NCI-H146 treated with DMSO at 0.1 percent for 48 hours (cell line): ENCODE results near the gene B4GALNT4.
"Not testable (repeated sequence)": the region's sequence is repeated elsewhere in the genome, so short reads cannot be mapped to it uniquely, and the experiment has no call there.

Experiments used
- DNase-seq: peaks from one replicate; lab custom pipeline; 2025; ENCODE audit not compliant: unreplicated experiment; lab: John Stamatoyannopoulos, UW

Gene B4GALNT4, protein sequence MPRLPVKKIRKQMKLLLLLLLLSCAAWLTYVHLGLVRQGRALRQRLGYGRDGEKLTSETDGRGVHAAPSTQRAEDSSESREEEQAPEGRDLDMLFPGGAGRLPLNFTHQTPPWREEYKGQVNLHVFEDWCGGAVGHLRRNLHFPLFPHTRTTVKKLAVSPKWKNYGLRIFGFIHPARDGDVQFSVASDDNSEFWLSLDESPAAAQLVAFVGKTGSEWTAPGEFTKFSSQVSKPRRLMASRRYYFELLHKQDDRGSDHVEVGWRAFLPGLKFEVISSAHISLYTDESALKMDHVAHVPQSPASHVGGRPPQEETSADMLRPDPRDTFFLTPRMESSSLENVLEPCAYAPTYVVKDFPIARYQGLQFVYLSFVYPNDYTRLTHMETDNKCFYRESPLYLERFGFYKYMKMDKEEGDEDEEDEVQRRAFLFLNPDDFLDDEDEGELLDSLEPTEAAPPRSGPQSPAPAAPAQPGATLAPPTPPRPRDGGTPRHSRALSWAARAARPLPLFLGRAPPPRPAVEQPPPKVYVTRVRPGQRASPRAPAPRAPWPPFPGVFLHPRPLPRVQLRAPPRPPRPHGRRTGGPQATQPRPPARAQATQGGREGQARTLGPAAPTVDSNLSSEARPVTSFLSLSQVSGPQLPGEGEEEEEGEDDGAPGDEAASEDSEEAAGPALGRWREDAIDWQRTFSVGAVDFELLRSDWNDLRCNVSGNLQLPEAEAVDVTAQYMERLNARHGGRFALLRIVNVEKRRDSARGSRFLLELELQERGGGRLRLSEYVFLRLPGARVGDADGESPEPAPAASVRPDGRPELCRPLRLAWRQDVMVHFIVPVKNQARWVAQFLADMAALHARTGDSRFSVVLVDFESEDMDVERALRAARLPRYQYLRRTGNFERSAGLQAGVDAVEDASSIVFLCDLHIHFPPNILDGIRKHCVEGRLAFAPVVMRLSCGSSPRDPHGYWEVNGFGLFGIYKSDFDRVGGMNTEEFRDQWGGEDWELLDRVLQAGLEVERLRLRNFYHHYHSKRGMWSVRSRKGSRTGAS

DNA sequence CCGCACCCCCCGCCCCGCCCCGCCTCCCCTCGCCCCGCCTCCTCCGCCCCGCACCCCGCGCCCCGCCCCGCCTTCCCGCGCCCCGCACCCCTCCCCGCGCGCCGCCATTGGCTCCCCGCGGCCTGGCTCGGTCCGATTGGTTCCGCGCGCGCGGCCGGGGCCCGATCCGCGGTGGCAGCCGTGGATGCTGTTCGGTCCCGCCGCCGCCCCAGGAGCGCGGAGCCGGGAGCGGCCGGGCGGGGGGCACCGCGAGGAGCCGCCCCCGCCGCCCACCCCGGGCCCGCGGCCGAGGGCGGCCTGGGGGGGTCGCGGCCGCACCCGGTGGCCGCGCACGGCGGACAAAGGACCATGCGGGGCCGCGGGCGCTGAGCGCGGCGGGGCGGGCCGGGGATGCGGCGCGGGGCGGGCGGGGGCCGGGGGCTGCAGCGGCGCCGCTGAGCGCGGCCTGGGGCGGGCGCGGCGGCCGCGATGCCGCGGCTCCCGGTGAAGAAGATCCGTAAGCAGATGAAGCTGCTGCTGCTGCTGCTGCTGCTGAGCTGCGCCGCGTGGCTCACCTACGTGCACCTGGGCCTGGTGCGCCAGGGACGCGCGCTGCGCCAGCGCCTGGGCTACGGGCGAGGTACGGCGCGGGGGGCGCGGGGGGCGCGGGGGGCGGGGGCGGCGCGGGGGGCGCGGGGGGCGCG is at the start of gene B4GALNT4:
TSS of gene B4GALNT4 (plus strand) at position 164 of the 683 bp plus-strand sequence. CDS start at position 469, 305 bp downstream.
- no peak for DNase-seq

DNA sequence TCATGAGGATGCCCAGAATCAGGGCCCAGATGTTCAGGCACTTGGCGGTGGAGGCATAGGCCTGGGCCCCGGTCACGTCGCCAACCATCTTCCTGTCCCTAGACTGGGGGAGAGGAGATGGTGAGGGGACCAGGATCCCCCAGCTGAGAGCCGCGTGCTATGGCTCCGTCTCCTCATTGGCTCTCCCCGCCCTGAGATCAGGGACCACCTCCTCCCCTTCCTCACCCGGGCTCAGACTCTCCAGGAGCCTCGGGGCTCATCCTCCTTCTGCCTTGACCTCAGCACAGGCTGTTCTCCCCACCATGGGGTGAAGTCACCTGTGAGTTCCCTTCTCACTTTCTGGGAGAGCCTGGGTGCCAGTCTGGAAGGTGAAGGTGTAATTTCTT is 49.4 kb upstream of the B4GALNT4 start:
- DNase-seq = not testable (repeated sequence)

DNA sequence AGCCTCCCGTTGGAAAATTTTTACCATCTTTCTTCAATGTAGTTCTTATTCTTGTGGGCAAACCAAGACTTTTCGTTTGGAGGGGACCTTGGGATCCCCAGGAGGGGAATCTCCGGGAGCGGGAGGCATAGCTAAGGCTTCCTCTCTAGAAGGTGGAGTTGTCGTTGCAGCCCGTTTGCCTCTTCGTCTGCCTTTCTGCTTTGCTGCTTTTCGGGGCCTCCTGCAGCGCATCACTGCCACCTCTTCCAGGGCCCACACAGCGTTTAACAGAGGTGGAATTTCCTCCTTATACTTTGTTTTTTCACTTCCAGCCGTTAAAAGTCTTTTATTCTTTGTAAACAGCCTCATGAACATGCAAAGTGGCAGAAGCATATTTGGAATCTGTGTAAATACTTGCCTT is 45.1 kb upstream of the B4GALNT4 start:
- DNase-seq = no peak

DNA sequence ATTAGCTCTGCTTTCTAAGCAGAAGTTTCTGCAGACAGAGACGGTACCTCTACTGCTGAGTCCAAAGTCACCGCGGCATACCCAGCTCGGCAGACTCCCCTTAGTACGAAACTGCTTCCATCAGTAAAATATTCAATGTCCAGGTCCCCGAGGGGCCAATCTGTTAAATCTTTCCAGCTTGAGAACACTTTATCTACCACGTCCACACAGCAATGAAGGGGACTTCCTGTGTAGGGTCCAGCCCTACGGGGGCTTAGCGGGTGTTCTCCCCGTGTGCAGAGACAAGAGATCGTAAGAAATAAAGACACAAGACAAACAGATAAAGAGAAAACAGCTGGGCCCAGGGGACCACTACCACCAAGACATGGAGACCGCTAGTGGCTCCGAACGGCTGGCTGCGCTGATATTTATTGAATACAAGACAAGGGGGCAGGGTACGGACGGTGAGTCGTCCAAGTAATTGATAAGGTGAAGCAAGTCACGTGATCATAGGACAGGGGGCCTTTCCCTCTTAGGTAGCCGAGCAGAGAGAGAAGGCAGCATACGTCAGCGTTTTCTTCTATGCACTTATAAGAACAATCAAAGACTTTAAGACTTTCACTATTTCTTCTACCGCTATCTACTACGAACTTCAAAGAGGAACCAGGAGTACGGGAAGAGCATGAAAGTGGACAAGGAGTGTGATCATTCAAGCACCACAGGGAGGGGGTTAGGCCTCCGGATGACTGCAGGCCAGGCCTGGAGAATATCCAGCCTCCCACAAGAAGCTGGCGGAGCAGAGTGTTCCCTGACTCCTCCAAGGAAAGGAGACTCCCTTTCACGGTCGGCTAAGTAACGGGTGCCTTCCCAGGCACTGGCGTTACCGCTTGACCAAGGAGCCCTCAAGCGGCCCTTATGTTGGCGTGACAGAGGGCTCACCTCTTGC is 44.4 kb upstream of the B4GALNT4 start:
- not testable (repeated sequence) for DNase-seq

DNA sequence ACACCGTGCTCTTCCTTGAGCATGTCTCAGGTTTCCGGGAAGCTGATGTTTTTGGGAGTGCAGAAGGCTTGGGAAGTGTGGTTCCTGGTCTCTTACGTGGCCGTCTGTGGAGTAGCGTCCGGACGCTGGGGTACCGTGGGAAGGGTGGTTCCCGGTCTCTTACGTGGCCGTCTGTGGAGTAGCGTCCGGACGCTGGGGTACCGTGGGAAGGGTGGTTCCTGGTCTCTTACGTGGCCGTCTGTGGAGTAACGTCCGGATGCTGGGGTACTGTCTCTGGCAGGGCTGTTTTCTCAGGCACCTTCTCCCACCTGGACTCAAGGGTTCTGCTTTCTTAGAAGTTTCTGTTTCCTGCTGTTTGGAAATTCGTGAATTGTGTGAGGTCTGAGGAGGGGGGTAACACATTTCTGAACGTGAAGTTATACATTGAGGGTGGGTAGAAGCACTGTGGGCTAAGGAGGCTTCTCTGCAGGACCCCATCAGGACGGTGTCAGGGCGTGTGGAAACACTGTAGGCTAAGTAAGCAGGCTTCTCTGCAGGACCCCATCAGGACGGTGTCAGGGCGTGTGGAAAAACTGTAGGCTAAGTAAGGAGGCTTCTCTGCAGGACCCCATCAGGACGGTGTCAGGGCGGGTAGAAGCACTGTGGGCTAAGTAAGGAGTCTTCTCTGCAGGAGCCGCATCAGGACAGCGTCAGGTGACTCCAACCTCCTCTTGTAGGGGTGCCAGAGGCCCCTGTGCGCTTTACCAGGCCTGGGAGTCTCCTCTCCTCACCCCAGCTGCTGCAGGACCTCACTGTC is 43.3 kb upstream of the B4GALNT4 start:
- no peak for DNase-seq

DNA sequence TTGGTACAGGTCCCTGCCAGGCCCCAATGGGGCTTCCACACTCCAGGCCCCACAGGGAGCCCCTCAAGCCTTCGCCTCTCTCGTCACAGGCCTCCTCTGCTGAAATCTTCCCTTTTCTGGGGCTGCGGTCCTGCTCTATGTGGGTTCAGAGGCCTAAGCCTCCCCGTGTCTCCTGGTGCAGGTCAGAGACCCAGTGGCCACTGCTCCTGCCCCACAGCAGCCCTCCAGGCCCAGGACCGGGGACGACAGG is 42.8 kb upstream of the B4GALNT4 start:
- DNase-seq = no peak

DNA sequence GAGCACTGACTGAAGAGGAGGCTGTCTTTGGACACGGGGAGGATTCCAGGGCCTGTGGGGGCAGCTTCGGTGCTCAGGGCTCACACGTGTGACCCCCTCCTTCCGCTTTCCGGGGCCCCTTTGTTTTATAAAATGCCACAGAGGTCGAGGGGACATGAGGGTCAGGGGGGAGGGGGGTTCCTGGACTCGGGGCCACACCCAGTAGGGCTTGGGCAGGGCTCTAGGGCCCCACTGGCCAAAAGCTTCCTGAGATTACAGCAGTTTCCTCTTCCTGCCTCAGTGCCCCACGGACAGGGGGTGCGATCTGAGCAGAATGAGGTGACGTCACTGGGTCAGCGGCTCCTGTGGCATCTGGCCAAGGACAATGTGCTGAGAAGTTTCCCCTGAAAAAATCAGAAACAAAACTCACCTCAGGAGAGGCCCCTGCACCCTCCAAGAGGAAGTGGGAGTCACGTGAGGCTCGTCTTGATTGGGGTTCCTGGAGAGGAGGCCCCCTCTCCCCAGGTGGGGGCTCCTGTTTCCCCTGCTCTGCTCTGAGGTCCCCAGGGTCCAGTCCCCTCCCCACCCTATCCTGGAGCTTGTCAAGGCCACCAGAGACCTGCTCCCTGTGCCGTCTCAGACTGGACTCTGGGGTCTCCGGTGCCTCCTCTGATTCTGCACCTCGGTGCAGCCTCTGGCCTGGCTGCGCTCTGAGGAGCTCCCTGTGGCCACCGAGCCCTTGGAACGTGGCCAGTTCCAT is 42.3 kb upstream of the B4GALNT4 start:
- no peak for DNase-seq

DNA sequence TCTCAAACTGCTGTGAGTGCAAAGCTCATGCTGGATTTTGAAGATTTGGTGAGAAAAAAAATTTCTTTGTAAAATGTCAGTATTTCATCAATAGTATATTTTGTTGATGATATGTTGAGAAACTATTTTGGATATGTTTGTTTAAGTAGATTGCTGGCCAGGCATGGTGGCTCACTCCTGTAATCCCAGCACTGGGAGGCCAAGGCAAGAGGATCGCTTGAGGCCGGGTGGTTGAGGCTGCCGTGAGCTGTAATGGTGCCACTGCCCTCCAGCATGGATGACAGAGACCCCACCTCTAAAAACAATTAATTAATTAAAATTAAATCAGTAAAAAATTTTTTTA is 41.7 kb upstream of the B4GALNT4 start:
- no peak for DNase-seq

DNA sequence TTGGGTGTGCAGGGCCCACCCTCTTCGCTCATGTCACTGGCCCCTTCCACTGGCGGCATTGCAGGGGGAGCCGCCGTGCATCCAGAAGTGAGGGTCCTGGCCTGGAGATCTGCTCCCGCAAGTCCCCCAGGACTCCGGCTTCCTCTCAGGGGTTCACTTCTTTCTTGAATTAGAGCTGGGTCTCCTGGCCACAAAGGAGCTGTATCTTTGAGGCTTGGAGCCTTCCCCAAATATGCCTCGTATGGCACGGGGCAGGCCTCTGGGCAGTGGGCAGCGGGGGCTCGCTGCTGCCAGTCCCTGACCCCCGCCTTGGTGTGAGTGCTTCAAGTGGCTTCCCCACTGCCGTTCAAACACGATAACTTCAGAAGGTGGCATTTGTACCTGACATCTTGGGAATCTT is 41.3 kb upstream of the B4GALNT4 start:
- no peak for DNase-seq

DNA sequence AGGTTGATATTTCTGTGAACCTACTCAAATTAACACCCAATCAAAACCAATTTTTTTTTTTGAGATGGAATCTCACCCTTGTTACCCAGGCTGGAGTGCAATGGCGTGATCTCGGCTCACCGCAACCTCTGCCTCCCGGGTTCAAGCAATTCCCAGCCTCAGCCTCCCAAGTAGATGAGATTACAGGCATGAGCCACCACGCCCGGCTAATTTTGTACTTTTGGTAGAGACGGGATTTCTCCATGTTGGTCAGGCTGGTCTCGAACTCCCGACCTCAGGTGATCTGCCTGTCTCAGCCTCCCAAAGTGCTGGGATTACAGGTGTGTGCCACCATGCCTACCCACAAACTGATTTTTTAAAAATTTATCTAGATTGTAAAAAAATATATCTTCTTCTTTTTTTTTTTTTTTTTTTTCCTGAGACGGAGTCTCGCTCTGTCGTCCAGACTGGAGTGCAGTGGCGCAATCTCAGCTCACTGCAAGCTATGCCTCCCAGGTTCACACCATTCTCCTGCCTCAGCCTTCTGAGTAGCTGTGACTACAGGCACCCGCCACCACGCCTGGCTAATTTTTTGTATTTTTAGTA is 40.7 kb upstream of the B4GALNT4 start:
- not testable (repeated sequence) for DNase-seq

DNA sequence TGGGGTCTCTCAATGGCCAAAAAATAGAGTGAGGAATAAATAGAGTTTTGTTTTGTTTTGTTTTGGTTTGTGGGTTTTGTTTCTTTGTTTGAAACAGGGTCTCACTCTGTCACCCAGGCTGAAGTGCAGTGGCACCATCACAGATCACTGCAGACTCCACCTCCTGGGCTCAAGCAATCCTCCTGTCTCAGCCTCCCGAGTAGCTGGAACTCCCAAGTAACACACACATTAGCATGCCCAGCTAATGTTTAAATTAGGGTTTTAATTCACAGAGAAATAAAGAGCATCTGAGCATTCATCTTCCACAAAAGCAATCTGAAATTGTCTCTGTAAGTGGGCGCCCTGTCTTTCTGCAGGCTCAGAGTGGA is 39.4 kb upstream of the B4GALNT4 start:
- DNase-seq = no peak

DNA sequence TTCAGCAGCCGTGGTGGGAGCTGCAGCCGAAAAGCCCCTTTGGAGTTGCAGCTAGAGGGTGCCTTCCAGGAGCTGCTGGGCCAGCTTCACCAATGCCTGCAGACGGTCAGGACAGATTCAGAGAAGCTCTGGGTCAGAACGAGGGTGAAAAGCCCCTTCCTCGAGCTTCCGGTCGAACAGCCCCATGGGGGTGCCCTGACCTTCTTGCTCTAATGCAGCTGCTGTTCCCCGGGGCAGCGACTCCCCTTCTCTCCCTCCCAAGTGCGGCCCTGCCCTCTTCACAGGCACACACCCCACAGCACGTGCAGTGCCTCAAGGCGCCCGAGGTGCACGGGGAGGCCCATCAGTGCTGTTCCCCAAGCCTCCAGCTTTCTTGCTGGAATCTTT is 39.0 kb upstream of the B4GALNT4 start:
- DNase-seq = no peak

DNA sequence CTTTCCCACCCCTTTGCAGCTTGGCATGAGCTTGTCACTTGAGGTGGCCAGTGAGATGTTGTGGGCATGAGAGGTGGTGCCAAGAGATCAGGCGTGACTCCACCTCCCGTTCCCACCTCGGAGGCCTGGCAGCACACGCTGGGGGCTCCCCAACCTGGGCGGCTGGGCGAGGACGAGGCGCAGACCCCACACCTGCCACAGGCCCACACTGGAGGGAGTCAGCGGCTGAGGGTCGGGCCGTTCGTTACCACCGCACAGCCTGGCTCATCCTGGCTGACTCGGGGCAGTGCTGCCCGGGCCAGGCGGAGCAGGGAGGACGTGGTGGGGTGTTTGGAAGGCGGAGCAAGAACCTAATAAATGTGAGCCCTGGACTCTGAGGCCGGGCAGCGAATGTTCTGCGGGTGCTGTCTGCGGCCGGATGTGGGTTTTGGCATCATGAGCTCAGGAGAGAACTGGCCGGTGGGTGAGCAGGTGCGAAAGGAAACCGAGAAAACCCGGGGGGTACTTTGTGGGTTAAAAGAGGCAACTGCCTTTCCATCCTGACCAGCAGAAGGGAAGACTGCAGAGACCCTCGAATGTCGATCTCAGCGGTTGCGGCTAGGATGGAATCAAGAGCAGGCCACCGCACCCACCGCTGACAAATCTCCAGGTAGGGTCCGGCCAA is 38.5 kb upstream of the B4GALNT4 start:
- DNase-seq = no peak

DNA sequence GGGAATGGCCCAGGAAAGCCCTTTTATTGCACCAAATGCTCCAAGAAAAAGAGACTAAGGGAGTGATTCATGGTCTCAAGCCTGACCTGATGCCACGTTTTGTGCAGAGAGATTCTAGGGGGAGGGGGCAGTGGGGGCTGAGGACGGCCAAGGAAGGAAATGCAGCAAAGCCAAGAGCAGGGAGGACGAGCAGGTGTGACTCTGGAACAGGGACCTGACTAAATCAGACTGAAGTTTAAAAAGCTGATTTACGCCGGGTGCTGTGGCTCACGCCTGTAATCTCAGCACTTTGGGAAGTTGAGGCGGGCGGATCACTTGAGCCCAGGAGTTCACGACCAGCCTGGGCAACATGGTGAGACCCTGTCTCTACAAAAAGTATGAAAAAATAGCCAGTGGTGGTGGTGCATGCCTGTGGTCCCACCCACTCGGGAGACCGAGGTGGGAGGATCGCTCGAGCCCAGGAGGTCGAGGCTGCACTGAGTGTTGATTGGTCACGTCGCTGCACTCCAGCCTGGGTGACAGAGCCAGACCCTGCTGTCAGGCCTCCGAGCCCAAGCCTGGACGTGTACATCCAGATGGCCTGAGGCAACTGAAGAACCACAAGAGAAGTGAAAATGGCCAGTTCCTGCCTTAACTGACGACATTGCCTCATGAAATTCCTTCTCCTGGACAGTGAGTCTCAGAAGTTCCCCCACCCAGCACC is 37.8 kb upstream of the B4GALNT4 start:
- DNase-seq = no peak

DNA sequence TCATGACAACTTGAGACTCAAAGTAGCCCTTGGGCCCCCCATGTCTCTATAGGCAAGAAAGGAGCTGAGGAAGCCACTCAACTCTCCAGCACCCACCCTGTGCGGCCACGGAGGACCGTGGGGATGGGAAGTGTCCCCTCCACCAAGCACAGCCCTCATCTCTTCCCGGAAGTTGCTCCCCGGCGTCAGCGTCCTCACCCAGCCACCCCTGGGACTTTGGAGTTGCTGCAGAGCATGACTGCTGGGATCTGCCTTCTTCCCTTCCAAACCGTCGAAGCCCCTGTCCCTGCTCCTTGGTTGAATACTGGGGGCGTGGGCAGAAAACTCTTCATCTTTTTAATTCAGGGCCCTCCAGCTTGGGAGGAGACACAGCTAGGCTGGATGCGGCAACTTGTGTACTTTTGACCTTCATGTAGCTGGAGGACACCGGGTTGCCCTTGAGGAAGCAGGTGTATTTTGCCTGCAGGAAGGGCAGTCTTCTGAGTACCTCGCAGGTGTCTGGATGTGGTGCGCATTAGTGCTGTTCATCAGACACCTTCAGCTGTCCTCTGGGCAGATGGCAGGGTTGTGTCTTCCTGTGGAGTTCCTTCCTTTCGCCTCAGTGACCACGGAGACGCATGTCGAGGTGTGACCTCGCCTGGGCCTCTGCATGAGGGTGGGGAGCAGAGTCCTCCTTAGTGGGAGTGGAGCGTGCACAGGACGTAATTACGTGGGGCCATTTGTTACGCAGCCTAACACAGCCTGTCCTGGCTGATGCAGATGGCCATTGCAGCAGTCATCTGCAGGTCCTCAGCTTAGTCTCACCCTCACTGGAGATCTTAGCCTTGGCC is 36.4 kb upstream of the B4GALNT4 start:
- DNase-seq = no peak

DNA sequence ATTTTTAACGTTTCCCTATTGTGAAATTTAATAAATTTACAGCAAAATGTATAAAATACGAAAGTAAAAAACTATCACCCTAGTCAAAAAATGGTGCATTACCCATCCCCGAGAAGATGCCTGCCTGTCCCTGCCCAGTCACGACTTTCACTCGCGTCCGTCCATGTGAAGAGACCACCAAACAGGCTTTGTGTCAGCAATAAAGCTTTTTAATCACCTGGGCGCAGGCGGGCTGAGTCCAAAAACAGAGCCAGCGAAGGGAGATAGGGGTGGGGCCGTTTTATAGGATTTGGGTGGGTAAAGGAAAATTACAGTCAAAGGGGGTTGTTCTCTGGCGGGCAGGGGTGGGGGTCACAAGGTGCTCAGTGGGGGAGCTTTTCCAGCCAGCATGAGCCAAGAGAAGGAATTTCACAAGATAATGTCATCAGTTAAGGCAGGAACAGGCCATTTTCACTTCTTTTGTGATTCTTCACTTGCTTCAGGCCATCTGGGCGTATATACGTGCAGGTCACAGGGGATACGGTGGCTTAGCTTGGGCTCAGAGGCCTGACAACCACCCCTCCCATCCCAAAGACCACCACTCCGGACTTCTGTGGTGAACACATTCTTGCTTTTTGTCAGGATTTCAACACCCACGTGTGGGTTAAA is 35.6 kb upstream of the B4GALNT4 start:
- DNase-seq = not testable (repeated sequence)
